OCI-LY3 (cell line): ENCODE measurements around the gene ABCC9.

Source experiments
- CTCF ChIP-seq: fragments of 200-600, 300-600 bp; sonication (generic); IDR thresholded peaks from 2 replicates; pipeline ENCODE4 v1.5.1; 2014; ENCODE audit warnings: antibody characterized with exemption, low read length, low read depth
- EZH2phosphoT487 ChIP-seq: fragments of 200-600 bp; shearing (Covaris generic); IDR thresholded peaks from 2 replicates; pipeline ENCODE4 v1.6.1; 2018; ENCODE audit warnings: antibody characterized with exemption, mixed run types, low read depth

- TF ChIP-seq CTCF (no peak), EZH2phosphoT487 (no peak)
Observed at GRCh38 chr12:21828136-21828775, 113.0 kb downstream of the ABCC9 start.
